Iris pigment epithelial cell (primary cell): ENCODE measurements around the gene PRKCD.

Source experiments
- DNase-seq: peaks from one replicate; pipeline ENCODE4 v3.0.0-alpha.2; 2011; ENCODE audit warnings: low read depth

The PRKCD gene

GRCh38 chr3:53217175-53217574 lies 56.2 kb downstream of the PRKCD start:
- no peak for DNase-seq

DNA sequence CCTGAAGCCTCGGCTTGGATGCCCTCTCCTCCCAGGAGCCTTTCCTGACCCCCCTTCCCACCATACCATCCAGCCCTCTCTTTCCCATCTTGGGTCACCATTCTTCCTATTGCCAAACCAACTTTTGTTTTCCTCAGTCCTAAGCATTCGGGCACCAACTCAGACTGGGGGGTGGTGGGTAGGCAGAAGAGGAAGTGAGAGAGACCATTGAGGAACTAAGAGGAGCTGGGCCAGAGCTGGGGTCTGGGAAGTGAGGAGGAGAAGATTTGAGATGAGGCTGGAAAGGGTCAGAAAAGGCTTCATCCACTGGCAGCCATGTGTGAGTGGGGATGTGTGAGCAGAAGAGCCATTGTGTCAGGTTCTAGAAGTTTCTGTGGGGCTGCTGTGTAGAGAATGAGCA lies 57.1 kb downstream of the PRKCD start:
- no peak for DNase-seq

GRCh38 chr3:53219895-53220483 lies 59.0 kb downstream of the PRKCD start:
- DNase-seq, result peak; percentile 75

- no peak for DNase-seq
Observed at GRCh38 chr3:53221345-53221744, 60.3 kb downstream of the PRKCD start.

DNA sequence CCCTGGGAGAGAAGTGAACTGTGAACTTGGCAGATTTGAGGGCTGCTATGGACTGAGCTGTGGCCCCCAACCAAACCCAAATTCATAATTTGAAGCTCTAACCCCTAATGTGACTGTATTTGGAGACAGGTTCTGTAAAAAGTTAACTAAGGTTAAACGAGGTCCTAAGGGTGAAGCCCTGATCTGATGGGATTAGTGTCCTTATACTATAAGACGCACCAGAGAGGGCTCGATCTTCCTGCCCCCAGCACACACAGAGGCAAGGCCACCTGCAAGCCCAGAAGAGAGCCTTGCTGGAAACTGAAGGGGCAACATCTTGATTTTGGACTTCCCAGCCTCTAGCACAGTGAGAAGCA lies 60.8 kb downstream of the PRKCD start:
- no peak for DNase-seq

DNA sequence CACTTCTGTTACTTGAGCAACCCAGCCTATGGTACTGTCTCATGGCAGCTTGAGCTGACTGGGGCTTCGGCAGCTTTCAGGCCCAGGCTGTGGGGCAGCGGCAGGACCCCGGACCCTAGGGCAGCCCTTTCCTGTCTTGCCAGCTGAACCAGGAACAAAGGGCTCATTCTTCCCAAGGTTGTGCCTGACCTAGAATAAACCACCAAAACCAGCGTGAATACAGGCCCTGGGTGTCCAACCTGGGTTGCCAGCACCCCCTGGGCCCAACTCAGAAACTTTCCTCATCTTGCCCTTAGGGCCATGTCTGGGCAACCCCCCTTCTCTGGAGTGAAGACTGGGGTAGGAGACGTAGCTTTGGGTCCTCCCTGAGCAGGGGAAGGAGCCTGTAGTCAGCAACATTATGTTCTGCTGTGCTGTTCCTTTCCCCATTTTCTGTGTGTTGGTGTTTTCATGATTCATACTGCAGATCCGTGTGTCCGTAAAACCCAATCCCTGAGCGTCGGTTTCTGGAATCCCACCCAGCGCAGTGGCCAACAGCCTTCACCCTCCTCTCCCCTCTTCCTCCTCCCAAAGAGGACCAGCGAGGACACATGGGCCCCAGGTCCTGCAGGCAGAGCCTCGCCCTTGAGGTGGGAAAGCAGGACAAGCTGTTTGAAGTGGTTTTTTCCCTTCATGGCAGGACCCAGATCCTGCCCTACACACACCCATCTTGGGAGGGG lies 61.3 kb downstream of the PRKCD start:
- no peak for DNase-seq

GRCh38 chr3:53223025-53223424 lies 62.0 kb downstream of the PRKCD start:
- no peak for DNase-seq

GRCh38 chr3:53223541-53223966 lies 62.5 kb downstream of the PRKCD start:
- DNase-seq, result no peak

DNA sequence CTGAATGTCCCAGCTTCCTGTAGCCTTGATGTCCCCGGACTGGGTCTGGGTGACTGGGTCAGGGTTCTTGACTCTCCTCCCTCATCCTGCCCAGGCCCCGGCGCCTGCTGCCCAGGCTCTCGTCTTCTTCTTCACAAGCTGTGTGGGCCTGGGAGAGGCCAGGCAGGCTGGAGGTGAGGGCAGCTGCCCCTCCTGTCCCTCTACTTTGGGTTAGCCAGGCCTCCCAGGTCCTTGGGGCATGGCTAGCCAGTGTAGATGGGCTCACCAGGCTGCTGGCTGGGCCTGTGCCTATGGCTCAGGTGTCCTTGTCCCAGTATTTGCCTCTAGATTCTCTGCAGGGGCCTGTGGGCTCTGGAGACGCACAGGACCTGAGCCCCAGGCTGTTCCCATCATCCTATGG lies 63.0 kb downstream of the PRKCD start:
- DNase-seq, result no peak

GRCh38 chr3:53224536-53224935 lies 63.5 kb downstream of the PRKCD start:
- DNase-seq, result no peak

DNA sequence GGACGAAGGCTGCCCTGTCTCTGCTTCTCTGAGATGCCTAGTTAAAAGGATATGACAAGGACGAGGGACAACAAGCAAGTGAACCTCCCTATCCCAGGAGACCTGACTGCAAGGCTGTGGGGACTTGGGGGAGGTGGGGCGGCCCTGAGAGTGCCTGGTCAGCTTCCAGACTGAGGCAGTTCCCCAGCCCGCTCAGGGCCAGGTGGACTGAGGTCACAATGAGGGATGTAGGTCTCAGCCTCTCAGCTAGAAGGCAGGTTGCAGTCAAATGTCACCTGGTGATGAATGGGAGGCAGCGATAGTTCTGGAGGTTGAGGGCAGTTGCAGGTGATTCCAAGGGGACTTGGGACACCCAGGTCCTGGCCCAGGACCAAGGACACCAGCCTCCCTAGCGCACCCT lies 64.2 kb downstream of the PRKCD start:
- no peak for DNase-seq

GRCh38 chr3:53225651-53226050 lies 64.6 kb downstream of the PRKCD start:
- DNase-seq, result no peak

GRCh38 chr3:53226142-53226840 lies 65.3 kb downstream of the PRKCD start:
- DNase-seq, result no peak

DNA sequence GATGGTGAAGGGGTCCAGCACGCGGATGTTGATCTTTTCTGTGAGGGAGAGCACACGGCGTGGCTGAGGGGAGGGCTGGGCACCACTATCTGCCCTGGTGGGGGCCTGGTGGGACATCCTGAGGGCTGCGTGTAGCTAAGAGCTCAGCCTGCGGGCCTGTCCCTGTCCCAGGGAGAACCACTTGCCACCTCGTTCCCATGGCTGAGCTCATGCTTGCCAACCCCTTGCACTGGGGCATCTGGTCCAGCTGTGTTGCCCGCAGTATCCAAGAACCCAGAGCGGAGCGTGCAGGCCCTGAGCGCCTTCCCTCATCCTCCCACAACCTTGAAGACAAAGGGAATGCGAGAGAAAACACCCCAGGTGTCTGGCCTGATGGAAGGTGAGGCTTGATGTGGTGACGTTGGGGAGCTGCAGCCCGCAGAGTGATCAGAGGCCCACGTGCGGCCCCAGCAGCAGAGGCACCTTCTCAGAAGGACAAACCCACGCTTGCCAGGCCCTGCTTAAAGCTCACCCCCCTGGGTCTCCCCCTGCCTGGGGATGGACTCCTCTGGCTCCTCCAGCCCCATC lies 65.9 kb downstream of the PRKCD start:
- DNase-seq, result no peak

DNA sequence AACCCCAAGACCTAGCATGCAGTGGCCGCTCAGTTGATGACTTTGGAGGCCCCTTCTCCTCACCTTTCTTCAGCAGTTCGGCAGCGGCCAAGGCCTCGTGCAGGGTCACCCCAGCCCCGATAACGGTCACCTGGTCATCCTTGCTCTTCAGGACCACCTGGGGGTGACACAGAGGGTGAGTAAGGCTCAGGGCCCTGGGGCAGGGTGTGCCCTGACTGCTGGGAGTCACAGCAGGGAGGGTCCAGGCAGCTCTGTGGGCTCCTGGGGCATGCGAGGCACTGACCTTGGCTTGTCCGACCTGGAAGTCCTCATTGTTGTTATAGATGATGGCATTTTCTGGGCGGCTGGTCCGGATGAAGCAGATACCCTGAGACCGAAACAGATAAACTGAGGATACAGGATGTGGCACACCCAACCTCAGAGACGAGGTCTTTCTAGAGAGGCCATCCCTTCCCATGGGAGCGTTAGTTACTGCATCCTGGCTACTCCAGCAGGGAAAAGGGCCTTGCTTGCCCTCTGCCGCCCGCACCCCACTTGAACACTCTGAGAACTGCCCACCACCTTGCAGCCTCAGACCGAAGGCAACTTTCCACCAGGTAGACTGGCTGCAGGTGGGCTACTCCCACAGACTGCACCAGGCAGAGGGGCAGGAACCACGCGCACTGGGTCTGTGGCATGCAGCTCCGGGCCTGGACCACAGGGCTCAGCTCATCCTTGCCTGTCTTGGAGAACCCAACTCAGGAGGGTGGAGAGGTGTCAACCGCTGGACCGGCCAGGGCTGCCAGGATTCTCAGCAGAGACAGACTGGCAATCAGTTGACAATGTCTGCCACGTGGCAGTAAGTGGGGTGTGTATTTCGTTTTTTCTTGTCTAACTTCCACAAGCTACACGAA lies 67.2 kb downstream of the PRKCD start:
- DNase-seq, result no peak

GRCh38 chr3:53229171-53229570 lies 68.2 kb downstream of the PRKCD start:
- DNase-seq, result no peak

- no peak for DNase-seq
Observed at GRCh38 chr3:53229606-53230005, 68.6 kb downstream of the PRKCD start.

DNA sequence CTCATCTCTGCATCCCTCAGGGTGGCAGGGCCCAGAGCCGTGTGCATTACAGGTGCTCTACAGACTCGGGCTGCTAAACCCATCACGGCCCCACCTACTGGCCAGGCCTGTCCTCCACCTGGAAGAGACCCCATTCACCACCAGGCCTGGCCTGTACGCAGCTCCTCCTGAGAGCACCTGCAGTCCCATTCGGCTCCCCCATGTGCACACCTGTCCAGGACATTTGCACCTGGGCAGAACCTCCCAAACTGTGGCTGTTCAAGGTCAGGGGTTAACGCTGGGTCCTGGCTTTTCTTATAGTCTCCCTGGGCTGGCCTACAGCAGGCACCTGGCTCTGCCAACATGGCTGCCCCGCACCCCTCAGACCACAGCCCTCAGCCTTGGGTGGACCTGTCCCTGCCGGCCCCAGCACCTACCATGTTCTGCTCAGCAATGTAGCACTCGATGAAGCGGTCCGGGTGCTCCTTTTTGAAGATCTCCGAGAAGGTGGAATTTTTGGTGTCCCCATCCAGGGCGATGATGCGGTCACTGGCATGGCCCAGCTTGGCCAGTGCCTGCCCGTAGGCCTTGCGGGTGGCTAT lies 69.1 kb downstream of the PRKCD start:
- DNase-seq, result no peak

GRCh38 chr3:53230789-53231188 lies 69.8 kb downstream of the PRKCD start:
- no peak for DNase-seq

DNA sequence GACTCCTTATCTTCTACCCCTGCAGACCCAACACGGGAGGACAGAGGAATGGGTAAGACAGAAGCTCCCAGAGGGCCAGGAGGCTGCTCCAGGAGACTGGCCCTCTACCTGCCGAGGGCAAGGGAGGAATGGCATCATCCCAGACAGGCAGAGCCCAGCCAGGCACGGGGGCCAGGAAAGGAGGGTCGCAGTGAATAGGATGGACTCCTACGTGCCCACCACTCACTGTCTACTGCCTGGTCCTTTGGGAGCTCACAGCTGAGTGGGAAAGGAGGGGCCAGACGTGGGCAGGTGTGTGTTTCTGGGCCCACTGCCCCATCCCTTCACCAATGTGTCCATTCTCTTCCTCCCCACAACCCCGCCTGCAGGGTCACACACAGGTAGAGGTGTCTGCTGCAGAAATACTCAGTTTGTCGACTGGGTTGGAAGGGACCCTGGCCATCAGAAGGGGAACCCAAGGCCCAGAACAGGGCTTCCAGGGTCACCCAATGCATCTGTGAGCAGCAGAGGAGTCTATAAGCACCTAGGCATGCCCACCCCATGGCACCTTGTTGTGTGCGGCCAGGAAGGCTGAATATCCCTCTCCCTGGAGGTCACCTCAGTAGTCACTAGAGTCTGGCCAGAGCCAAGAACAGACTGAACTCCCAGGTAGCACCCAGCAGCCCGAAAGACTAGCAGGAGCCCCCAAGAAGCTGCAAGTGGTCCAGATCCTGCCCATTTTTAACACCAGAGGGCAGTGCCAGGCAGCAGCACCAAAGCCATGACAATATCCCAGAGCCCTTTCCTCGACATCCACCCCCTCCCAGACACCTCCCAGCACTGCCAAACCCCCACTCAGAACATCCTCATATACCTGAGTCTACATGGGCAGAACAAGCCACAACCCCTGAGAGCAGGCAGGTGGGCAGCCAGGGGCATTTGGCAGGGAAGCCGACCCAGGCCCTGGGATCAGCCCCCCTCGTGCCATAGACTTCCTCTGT lies 70.8 kb downstream of the PRKCD start:
- no peak for DNase-seq
